HCT116 (cell line): ENCODE results near the gene ZNF695. TPM values are rescaled to one million over a fixed set of nuclear protein-coding genes. Genes with fewer than 3 reads are reported as not detected.

Source experiments
- ATAC-seq: fragments of 200-7000 bp; cut with Tn5 transposase; 2 replicates; pipeline ENCODE4 v1.9.1; 2020; ENCODE audit warnings: mild to moderate bottlenecking, moderate library complexity
- BruUV-seq: library from RNA; stranded (reverse); fragments of 400-500 nt; replicated peaks from 2 replicates; lab custom pipeline; 2021; lab: Mats Ljungman, UMichigan
- CTCF ChIA-PET: fragments of 300-600 bp; sonication (Branson Sonifier 250); formaldehyde crosslinking; loops from one replicate; lab custom pipeline; 2021; ENCODE audit warnings: antibody characterized with exemption; lab: Charles Lee
- POLR2A ChIA-PET: fragments of 300-600, 350-600 bp; sonication (Branson Sonifier 250); formaldehyde crosslinking; loops from one replicate; lab custom pipeline; 2021; ENCODE audit warnings: antibody characterized with exemption; lab: Charles Lee
- RAD21 ChIA-PET, 2 experiments: fragments of 300-600 bp; sonication (Branson Sonifier 250); formaldehyde crosslinking; loops; one replicate each; lab custom pipeline; 2023; ENCODE audit warnings: low total read pairs in 2 of 2; ENCODE audit not compliant: uncharacterized antibody in 2 of 2, unreplicated experiment in 2 of 2, low non-redundant PET in 1 of 2; lab: Charles Lee
- DNase-seq: peaks from one replicate; pipeline ENCODE4 v3.0.0-alpha.2; 2010; ENCODE audit warnings: low read depth, low spot score
- H2AFZ ChIP-seq: fragments of 200-600 bp; shearing (Covaris generic), sonication (generic); 2 replicates; pipeline ENCODE4 v1.6.1; 2017; ENCODE audit warnings: low read depth, mixed run types, mixed read lengths, antibody characterized with exemption, low read length; ENCODE audit not compliant: poor library complexity, severe bottlenecking
- H3K27ac ChIP-seq: 2 replicates; pipeline ENCODE4 v1.5.1; 2012; ENCODE audit warnings: low read depth, low read length
- H3K27me3 ChIP-seq: fragments of 200-600 bp; sonication (generic); 2 replicates; pipeline ENCODE4 v1.6.1; 2016; ENCODE audit warnings: mixed run types, low read length, mixed read lengths; ENCODE audit not compliant: insufficient read depth
- H3K36me3 ChIP-seq, 2 experiments: fragments of 200-500 bp in 1 of 2; fragments of 200-600 bp in 1 of 2; sonication (Bioruptor generic) in 1 of 2; sonication (generic) in 1 of 2; 2 replicates each; pipeline versions ENCODE4 v1.5.1 to v1.6.1; 2014 to 2016; ENCODE audit warnings: low read length in 2 of 2, inconsistent platforms in 1 of 2, mixed read lengths in 1 of 2, mixed run types in 1 of 2; ENCODE audit not compliant: insufficient read depth in 2 of 2, control insufficient read depth in 1 of 2
- H3K4me1 ChIP-seq, 2 experiments: fragments of 200-600 bp in 1 of 2; sonication (generic) in 1 of 2; 2 replicates each; pipeline versions ENCODE4 v1.5.1 to v1.6.1; 2012 to 2017; ENCODE audit warnings: low read length in 2 of 2, inconsistent platforms in 1 of 2, mild to moderate bottlenecking in 1 of 2, mixed read lengths in 1 of 2, mixed run types in 1 of 2, moderate library complexity in 1 of 2; ENCODE audit not compliant: insufficient read depth in 2 of 2, control insufficient read depth in 1 of 2
- H3K4me2 ChIP-seq: fragments of 200-600 bp; sonication (generic); 2 replicates; pipeline ENCODE4 v1.6.1; 2017; ENCODE audit warnings: mixed run types, low read length, mixed read lengths
- H3K4me3 ChIP-seq, 2 experiments: fragments of 200-600 bp in 1 of 2; sonication (generic) in 1 of 2; replicated peaks in 1 of 2; 2 replicates each; pipeline ENCODE4 v1.5.1; 2011 to 2016; ENCODE audit warnings: low read length in 2 of 2, control low read depth in 1 of 2, low read depth in 1 of 2, mild to moderate bottlenecking in 1 of 2, mixed read lengths in 1 of 2, mixed run types in 1 of 2
- H3K79me2 ChIP-seq: fragments of 200-600 bp; sonication (generic); 2 replicates; pipeline ENCODE4 v1.6.1; 2017; ENCODE audit warnings: mild to moderate bottlenecking, mixed run types, low read length, moderate library complexity, mixed read lengths; ENCODE audit not compliant: insufficient read depth
- H3K9ac ChIP-seq: fragments of 200-600 bp; sonication (generic); 2 replicates; pipeline ENCODE4 v1.6.1; 2016; ENCODE audit warnings: low read length, mixed read lengths
- H3K9me2 ChIP-seq: fragments of 200-600 bp; sonication (generic), shearing (Covaris generic); 2 replicates; pipeline ENCODE4 v1.6.1; 2017; ENCODE audit warnings: mixed run types, mild to moderate bottlenecking, moderate library complexity; ENCODE audit not compliant: insufficient read depth
- H3K9me3 ChIP-seq, 2 experiments: fragments of 200-500 bp in 1 of 2; fragments of 200-600 bp in 1 of 2; sonication (Bioruptor generic) in 1 of 2; sonication (generic) in 1 of 2; 2 replicates each; pipeline ENCODE4 v1.6.1; 2014 to 2017; ENCODE audit warnings: low read length in 2 of 2, mixed read lengths in 2 of 2, inconsistent platforms in 1 of 2, low read depth in 1 of 2, mild to moderate bottlenecking in 1 of 2, mixed run types in 1 of 2, moderate library complexity in 1 of 2; ENCODE audit not compliant: control insufficient read depth in 1 of 2, insufficient read depth in 1 of 2
- H4K20me1 ChIP-seq: fragments of 200-600 bp; sonication (generic), shearing (Covaris generic); 2 replicates; pipeline ENCODE4 v1.6.1; 2017; ENCODE audit warnings: mixed run types, mild to moderate bottlenecking, moderate library complexity; ENCODE audit not compliant: insufficient read depth
- ATF3 ChIP-seq: IDR thresholded peaks from 2 replicates; pipeline ENCODE4 v1.6.1; 2012
- CEBPB ChIP-seq: IDR thresholded peaks from 2 replicates; pipeline ENCODE4 v1.6.1; 2012; ENCODE audit warnings: low read depth
- CTCF ChIP-seq, 3 experiments: fragments of 200-600 bp in 1 of 3; sonication (generic) in 1 of 3; IDR thresholded peaks in 2 of 3; conservative IDR thresholded peaks in 1 of 3; 2 replicates each; pipeline ENCODE4 v1.5.1; 2012 to 2017; ENCODE audit warnings: low read depth in 2 of 3, low read length in 2 of 3, antibody characterized with exemption in 1 of 3, borderline replicate concordance in 1 of 3, control low read depth in 1 of 3, mild to moderate bottlenecking in 1 of 3, mixed read lengths in 1 of 3, mixed run types in 1 of 3, moderate library complexity in 1 of 3; ENCODE audit not compliant: insufficient read depth in 1 of 3
- ELF1 ChIP-seq: IDR thresholded peaks from 2 replicates; pipeline ENCODE4 v1.6.1; 2012; ENCODE audit warnings: low read depth, borderline replicate concordance
- FOSL1 ChIP-seq: IDR thresholded peaks from 2 replicates; pipeline ENCODE4 v1.6.1; 2012; ENCODE audit warnings: low read depth
- JUND ChIP-seq: IDR thresholded peaks from 2 replicates; pipeline ENCODE4 v1.6.1; 2012
- MAX ChIP-seq: IDR thresholded peaks from 2 replicates; pipeline ENCODE4 v1.6.1; 2012
- POLR2AphosphoS5 ChIP-seq: IDR thresholded peaks from 2 replicates; pipeline ENCODE4 v1.6.1; 2011; ENCODE audit warnings: mild to moderate bottlenecking, low read depth, low read length, moderate library complexity
- SIN3A ChIP-seq: IDR thresholded peaks from 2 replicates; pipeline ENCODE4 v1.6.1; 2012; ENCODE audit warnings: low read depth
- SP1 ChIP-seq: IDR thresholded peaks from 2 replicates; pipeline ENCODE4 v1.6.1; 2012; ENCODE audit warnings: low read depth
- SRF ChIP-seq: IDR thresholded peaks from 2 replicates; pipeline ENCODE4 v1.6.1; 2012; ENCODE audit warnings: low read depth
- TCF7L2 ChIP-seq: IDR thresholded peaks from 2 replicates; pipeline ENCODE4 v1.7.0; 2011; ENCODE audit warnings: borderline replicate concordance, inconsistent platforms; ENCODE audit not compliant: insufficient read depth, insufficient read length; ENCODE audit errors: extremely low read depth
- YY1 ChIP-seq: IDR thresholded peaks from 2 replicates; pipeline ENCODE4 v1.6.1; 2011; ENCODE audit warnings: low read length, low read depth, moderate library complexity, mild to moderate bottlenecking; ENCODE audit not compliant: insufficient replicate concordance; ENCODE audit errors: extremely low read depth
- ZBTB33 ChIP-seq: IDR thresholded peaks from 2 replicates; pipeline ENCODE4 v1.6.1; 2011; ENCODE audit warnings: mild to moderate bottlenecking, low read length, moderate library complexity; ENCODE audit not compliant: insufficient replicate concordance; ENCODE audit errors: extremely low read depth
- ZFX ChIP-seq: fragments of 450-650 bp; IDR thresholded peaks from 2 replicates; pipeline ENCODE4 v1.6.1; 2017
- intact Hi-C: fragments of 100-400 bp; cut with micrococcal nuclease; formaldehyde crosslinking; loops from 2 replicates; pipeline ENCODE4 v1.10.0; 2022
- total RNA-seq: library from RNA; stranded (reverse); gene quantifications from one replicate; pipeline ENCODE4 v1.2.1, GENCODE V29; 2021; ENCODE audit not compliant: unreplicated experiment

The ZNF695 gene
- total RNA-seq, 1 experiment from 2014 or later = 14.9 TPM

GRCh38 chr1:246951413-246951812 is 56.4 kb downstream of the ZNF695 start:
- Histone ChIP-seq H3K9me2 (no peaks in the 10 kb centered on the region), H3K4me3 (no peak overlapping the region), H3K4me2 (no peak overlapping the region), H4K20me1 (no peaks in the 10 kb centered on the region), H3K9me3 (no peaks in the 10 kb centered on the region), H3K27me3 (no peaks in the 10 kb centered on the region), H2AFZ (no peak overlapping the region), H3K9ac (no peak overlapping the region), H3K79me2 (no peaks in the 10 kb centered on the region), H3K27ac (no peak overlapping the region), H3K4me1 (no peaks in the 10 kb centered on the region), H3K36me3 (no peaks in the 10 kb centered on the region)
- TF ChIP-seq SP1 (no peak), FOSL1 (no peak), POLR2AphosphoS5 (no peak)
- intact Hi-C loops = no loop called here
- ATAC-seq (no peak), DNase-seq (no peak)
- BruUV-seq = no TSS peak
- ChIA-PET RAD21 (no interaction called here), POLR2A (no interaction called here), CTCF (no interaction called here)

GRCh38 chr1:246949956-246950355 is 57.9 kb downstream of the ZNF695 start:
- ChIA-PET POLR2A (no interaction called here), CTCF (no interaction called here), RAD21 (no interaction called here)
- no peaks in the 10 kb centered on the region for H3K36me3 ChIP-seq
- H2AFZ ChIP-seq = no peak overlapping the region
- intact Hi-C loops = no loop called here
- no peaks in the 10 kb centered on the region for H3K79me2 ChIP-seq
- H3K27ac ChIP-seq = no peak overlapping the region
- no peaks in the 10 kb centered on the region for H3K9me3 ChIP-seq
- ATAC-seq (no peak), DNase-seq (no peak)
- BruUV-seq = no TSS peak
- H3K4me2 ChIP-seq = no peak overlapping the region
- H3K9me2 ChIP-seq = no peaks in the 10 kb centered on the region
- TF ChIP-seq ZBTB33 (no peak), FOSL1 (no peak), TCF7L2 (no peak), CEBPB (no peak), SRF (no peak), JUND (no peak), ELF1 (no peak), MAX (no peak), POLR2AphosphoS5 (no peak), ATF3 (no peak), YY1 (no peak), ZFX (no peak), CTCF (IDR thresholded peaks at IDR 0.05 in 2 of 3, conservative IDR thresholded peaks at IDR 0.05 in 1 of 3; ENCODE audit: borderline replicate concordance in 1 of 3, insufficient read depth in 1 of 3, low read depth in 2 of 3, low read length in 2 of 3) (no peak), SIN3A (no peak)
- TF ChIP-seq, all 23 proteins: peak for 0
- Histone ChIP-seq H4K20me1 (no peaks in the 10 kb centered on the region), H3K4me3 (no peak overlapping the region), H3K27me3 (no peaks in the 10 kb centered on the region), H3K9ac (no peak overlapping the region), H3K4me1 (no peaks in the 10 kb centered on the region)
